H1 (cell line): ENCODE measurements around the gene NUP50. TPM values are rescaled to one million over a fixed set of nuclear protein-coding genes. Genes with fewer than 3 reads are reported as not detected.

Experiments used
- CHD7 ChIP-seq: fragments of 300-600 bp; sonication (generic); IDR thresholded peaks from 2 replicates; pipeline ENCODE4 v1.7.1; 2012; ENCODE audit warnings: low read length, moderate library complexity, mild to moderate bottlenecking, inconsistent platforms; ENCODE audit not compliant: insufficient replicate concordance
- GABPA ChIP-seq: IDR thresholded peaks from 2 replicates; pipeline ENCODE4 v1.6.1; 2011; ENCODE audit warnings: mild to moderate bottlenecking, low read length, moderate library complexity, borderline replicate concordance; ENCODE audit not compliant: insufficient read depth
- SRF ChIP-seq: IDR thresholded peaks from 2 replicates; pipeline ENCODE4 v1.6.1; 2011; ENCODE audit warnings: mild to moderate bottlenecking, low read depth, low read length, moderate library complexity
- polyA plus RNA-seq, 7 experiments: library from polyadenylated mRNA; depleted of rRNA in 3 of 7; stranded (reverse) in 5 of 7; unstranded in 2 of 7; fragments of >200 nt in 5 of 7; fragments of 200-250 nt in 2 of 7; gene quantifications; 1 replicate in 5 of 7; 2 replicates in 1 of 7; 4 replicates in 1 of 7; pipeline versions ENCODE4 v1.2.1 to v1.2.3, GENCODE V29; 2011 to 2013; ENCODE audit warnings: missing spikeins in 2 of 7, mixed read lengths in 2 of 7
- total RNA-seq: library from RNA; stranded (reverse); fragmentation: NEBNext Ultra II Directional; extraction: Animal tissue kit (Norgen Biotek cat#: 25700); gene quantifications from 2 replicates; pipeline ENCODE4 v1.2.1, GENCODE V29; 2021

Gene NUP50
- total and polyA plus RNA-seq, 2 of the 8 experiments (the other 6 are each of a cell fraction or from before 2014, with no cell fraction given): 20.0 to 112 TPM

GRCh38 chr22:45233827-45234226 is 70.1 kb downstream of the NUP50 start (continued):
- TF ChIP-seq CHD7: no peak
- TF ChIP-seq SRF: no peak
- no peak for TF ChIP-seq GABPA
